GM12875 (cell line): ENCODE measurements around the gene DCLK2.

Experiments used
- H3K4me3 ChIP-seq: one replicate; pipeline ENCODE4 v1.5.1; 2011; ENCODE audit warnings: low read depth, low read length, control low read depth
- TF ChIP-seq, protein P1 (sequence below): IDR thresholded peaks from 2 replicates; pipeline ENCODE4 v1.5.1; 2011; ENCODE audit warnings: low read depth, mild to moderate bottlenecking, control low read depth, inconsistent platforms, low read length, moderate library complexity, borderline replicate concordance; ENCODE audit not compliant: insufficient read depth

The DCLK2 gene

GRCh38 chr4:150231107-150231770 is 153.0 kb downstream of the DCLK2 start:
- H3K4me3 ChIP-seq: no peak overlapping the region
- TF ChIP-seq, protein P1, sequence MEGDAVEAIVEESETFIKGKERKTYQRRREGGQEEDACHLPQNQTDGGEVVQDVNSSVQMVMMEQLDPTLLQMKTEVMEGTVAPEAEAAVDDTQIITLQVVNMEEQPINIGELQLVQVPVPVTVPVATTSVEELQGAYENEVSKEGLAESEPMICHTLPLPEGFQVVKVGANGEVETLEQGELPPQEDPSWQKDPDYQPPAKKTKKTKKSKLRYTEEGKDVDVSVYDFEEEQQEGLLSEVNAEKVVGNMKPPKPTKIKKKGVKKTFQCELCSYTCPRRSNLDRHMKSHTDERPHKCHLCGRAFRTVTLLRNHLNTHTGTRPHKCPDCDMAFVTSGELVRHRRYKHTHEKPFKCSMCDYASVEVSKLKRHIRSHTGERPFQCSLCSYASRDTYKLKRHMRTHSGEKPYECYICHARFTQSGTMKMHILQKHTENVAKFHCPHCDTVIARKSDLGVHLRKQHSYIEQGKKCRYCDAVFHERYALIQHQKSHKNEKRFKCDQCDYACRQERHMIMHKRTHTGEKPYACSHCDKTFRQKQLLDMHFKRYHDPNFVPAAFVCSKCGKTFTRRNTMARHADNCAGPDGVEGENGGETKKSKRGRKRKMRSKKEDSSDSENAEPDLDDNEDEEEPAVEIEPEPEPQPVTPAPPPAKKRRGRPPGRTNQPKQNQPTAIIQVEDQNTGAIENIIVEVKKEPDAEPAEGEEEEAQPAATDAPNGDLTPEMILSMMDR: no peak

GRCh38 chr4:150232029-150232428 is 153.8 kb downstream of the DCLK2 start:
- TF ChIP-seq, protein P1: no peak
- H3K4me3 ChIP-seq: no peak overlapping the region

- TF ChIP-seq, protein P1: no peak
These were observed 156.0 kb downstream of the DCLK2 start for GRCh38 chr4:150234246-150234645.

DNA sequence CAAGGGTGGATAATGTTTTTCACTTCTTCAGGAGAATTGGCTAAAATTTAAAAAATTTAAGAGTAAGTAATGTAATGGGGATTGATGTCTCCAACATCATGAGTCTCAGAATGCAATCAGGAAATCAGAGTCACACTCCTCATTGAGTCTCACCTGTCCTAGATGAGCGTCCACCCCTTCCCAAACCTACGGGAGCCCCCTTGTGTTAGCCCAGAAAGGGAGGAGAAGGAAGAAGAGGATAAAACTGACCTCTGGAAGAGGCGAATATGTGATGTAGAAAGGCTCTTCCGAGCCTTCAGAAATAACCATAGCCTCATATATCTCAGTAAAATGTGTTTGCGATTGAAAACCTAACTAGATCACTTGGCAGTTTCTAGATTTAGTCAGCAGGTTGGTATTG is 157.1 kb downstream of the DCLK2 start:
- TF ChIP-seq, protein P1: no peak
- H3K4me3 ChIP-seq: no peak overlapping the region

More at GRCh38 chr4:150234246-150234645, 156.0 kb downstream of the DCLK2 start:
- H3K4me3 ChIP-seq: no peak overlapping the region

GRCh38 chr4:150235808-150236271 is 157.6 kb downstream of the DCLK2 start:
- no peak overlapping the region for H3K4me3 ChIP-seq
- TF ChIP-seq, protein P1: no peak

- TF ChIP-seq, protein P1: no peak
- no peak overlapping the region for H3K4me3 ChIP-seq
These were observed 158.4 kb downstream of the DCLK2 start for GRCh38 chr4:150236626-150237025.
